Measurements from ENCODE around the gene MAP7. TPM values are rescaled to one million over a fixed set of nuclear protein-coding genes. Genes with fewer than 3 reads are reported as not detected.

MAP7 gene
- total and polyA plus RNA-seq, 10 donors: 0.67 to 4.9 (median 3.0) TPM

GRCh38 chr6:136365776-136366354 lies 184.4 kb downstream of the MAP7 start:
- WGBS, 5 donors: 25 to 37% (median 33%) methylated on average over 11 of the region's 11 CpGs
- peak; percentile 91 for DNase-seq

GRCh38 chr6:136362421-136363356 lies 187.5 kb downstream of the MAP7 start:
- TF ChIP-seq POLR2AphosphoS5 (IDR thresholded peaks at IDR 0.05): no peak
- no peak for TF ChIP-seq CTCF (IDR thresholded peaks at IDR 0.05 in 8 of 11, conservative IDR thresholded peaks at IDR 0.05 in 3 of 11)
- no peak for TF ChIP-seq POLR2A (IDR thresholded peaks at IDR 0.05)
- intact Hi-C loops (cut with DNase I; ENCODE audit: low total_unique reads): no loop called here
- Histone ChIP-seq H3K4me1 (peaks cover 0 to 12% (median 9%) of the 10 kb centered on the region in 6 donors), H3K4me3 (no peak overlapping the region), H3K9me3 (no peaks in the 10 kb centered on the region), H3K27me3 (replicated peaks in 1 of 7) (no peaks in the 10 kb centered on the region), H3K36me3 (peaks cover 0 to 16% (median 6%) of the 10 kb centered on the region in 6 donors), H3K27ac (no peak overlapping the region)
- 88 to 94% (median 90%) methylated on average over 11 of the region's 11 CpGs for WGBS, 5 donors
- no peak for DNase-seq

More at GRCh38 chr6:136365776-136366354, 184.4 kb downstream of the MAP7 start:
- peaks cover 0 to 7% (median 1%) of the 10 kb centered on the region in 6 donors for H3K36me3 ChIP-seq
- H3K4me3 ChIP-seq: no peak overlapping the region
- TF ChIP-seq CTCF (IDR thresholded peaks at IDR 0.05 in 8 of 11, conservative IDR thresholded peaks at IDR 0.05 in 3 of 11): no peak
- TF ChIP-seq POLR2A (IDR thresholded peaks at IDR 0.05): no peak
- TF ChIP-seq POLR2AphosphoS5 (IDR thresholded peaks at IDR 0.05): peak; percentile 14 to 65 (median 30)
- H3K9me3 ChIP-seq: no peaks in the 10 kb centered on the region
- peaks cover 0 to 12% (median 9%) of the 10 kb centered on the region in 6 donors for H3K4me1 ChIP-seq
- intact Hi-C loops (cut with DNase I; ENCODE audit: low total_unique reads): no loop called here
- peak overlapping the region in 3 of 8 donors; percentile 6 to 34 (median 7) for H3K27ac ChIP-seq
- no peaks in the 10 kb centered on the region for H3K27me3 ChIP-seq (replicated peaks in 1 of 7)

GRCh38 chr6:136361787-136362186 lies 188.4 kb downstream of the MAP7 start:
- 92 to 96% (median 94%) methylated on average over 2 of the region's 2 CpGs for WGBS, 5 donors
- no peak overlapping the region for H3K4me3 ChIP-seq
- H3K27ac ChIP-seq: no peak overlapping the region
- DNase-seq: no peak
- TF ChIP-seq POLR2AphosphoS5 (IDR thresholded peaks at IDR 0.05) (no peak), POLR2A (IDR thresholded peaks at IDR 0.05) (no peak), CTCF (IDR thresholded peaks at IDR 0.05 in 8 of 11, conservative IDR thresholded peaks at IDR 0.05 in 3 of 11) (no peak)
- peaks cover 0 to 12% (median 9%) of the 10 kb centered on the region in 6 donors for H3K4me1 ChIP-seq
- H3K9me3 ChIP-seq: no peaks in the 10 kb centered on the region
- peaks cover 0 to 16% (median 6%) of the 10 kb centered on the region in 6 donors for H3K36me3 ChIP-seq
- H3K27me3 ChIP-seq (replicated peaks in 1 of 7): no peaks in the 10 kb centered on the region
- intact Hi-C loops (cut with DNase I; ENCODE audit: low total_unique reads): no loop called here

DNA sequence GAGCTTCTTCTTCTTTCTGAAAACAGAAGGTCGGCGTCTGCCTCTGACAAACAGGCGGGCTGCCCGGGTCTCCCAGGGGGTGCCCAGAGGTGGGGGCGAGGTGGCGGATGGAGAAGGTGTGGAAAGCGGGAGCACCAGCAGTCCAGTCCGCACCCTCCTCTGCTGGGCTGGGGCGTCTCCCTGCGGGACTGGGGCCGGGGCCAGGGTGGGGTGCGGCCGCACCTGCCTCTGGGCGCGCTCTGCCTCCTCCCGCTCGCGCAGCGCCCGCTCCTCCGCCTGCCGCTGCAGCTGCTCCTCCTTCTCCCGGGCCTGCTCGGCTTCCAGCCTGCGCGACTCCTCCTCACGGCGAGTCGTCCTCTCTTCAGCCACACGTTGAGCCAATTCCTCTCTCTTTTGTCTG lies 189.4 kb downstream of the MAP7 start:
- H3K4me1 ChIP-seq: peaks cover 0 to 5% (median 3%) of the 10 kb centered on the region in 6 donors
- H3K27me3 ChIP-seq (replicated peaks in 1 of 7): no peaks in the 10 kb centered on the region
- no peaks in the 10 kb centered on the region for H3K9me3 ChIP-seq
- no peak for DNase-seq
- H3K36me3 ChIP-seq: peaks cover 0 to 16% (median 6%) of the 10 kb centered on the region in 6 donors
- 92 to 95% (median 94%) methylated on average over 27 to 30 of the region's 30 CpGs for WGBS, 5 donors
- no peak for TF ChIP-seq POLR2A (IDR thresholded peaks at IDR 0.05)
- no peak for TF ChIP-seq POLR2AphosphoS5 (IDR thresholded peaks at IDR 0.05)
- TF ChIP-seq CTCF (IDR thresholded peaks at IDR 0.05 in 8 of 11, conservative IDR thresholded peaks at IDR 0.05 in 3 of 11): no peak
- no peak overlapping the region for H3K4me3 ChIP-seq
- intact Hi-C loops (cut with DNase I; ENCODE audit: low total_unique reads): no loop called here
- no peak overlapping the region for H3K27ac ChIP-seq
